Left ventricle myocardium inferior (tissue), 1 donor: Measurements from ENCODE around the gene SLC37A1. TPM values are rescaled to one million over a fixed set of nuclear protein-coding genes. Genes with fewer than 3 reads are reported as not detected.

Source experiments
- DNase-seq: peaks from one replicate; pipeline ENCODE4 v3.0.0-alpha.2; 2020
- H3K27ac ChIP-seq: fragments of 200-600 bp; replicated peaks from 2 replicates; pipeline ENCODE4 v1.8.0; 2021
- H3K27me3 ChIP-seq: fragments of 200-600 bp; 2 replicates; pipeline ENCODE4 v1.8.0; 2021; ENCODE audit warnings: low read depth
- H3K36me3 ChIP-seq: fragments of 200-600 bp; 2 replicates; pipeline ENCODE4 v1.8.0; 2021
- H3K4me1 ChIP-seq: fragments of 200-600 bp; 2 replicates; pipeline ENCODE4 v1.8.0; 2021
- H3K4me3 ChIP-seq: fragments of 200-600 bp; 2 replicates; pipeline ENCODE4 v1.8.0; 2021; ENCODE audit warnings: mild to moderate bottlenecking, moderate library complexity
- H3K9me3 ChIP-seq: fragments of 200-600 bp; replicated peaks from 2 replicates; pipeline ENCODE4 v1.8.0; 2021
- CTCF ChIP-seq: fragments of 200-600 bp; IDR thresholded peaks from 2 replicates; pipeline ENCODE4 v1.8.0; 2021; ENCODE audit warnings: antibody characterized with exemption, mild to moderate bottlenecking, borderline replicate concordance
- intact Hi-C: fragments of 100-400 bp; cut with micrococcal nuclease; formaldehyde crosslinking; loops from one replicate; pipeline ENCODE4 v1.11.0; 2022
- total RNA-seq: library from RNA; stranded (reverse); fragmentation: NEBNext Ultra II Directional; extraction: Animal tissue kit (Norgen Biotek cat#: 25700); gene quantifications from one replicate; pipeline ENCODE4 v1.2.1, GENCODE V29; 2021
- donor health status: DM: no; HTN: yes; CAD: no; lungs with severe emphysema.

Gene SLC37A1
- total RNA-seq, 1 donor from 2014 or later = 3.8 TPM

- no peaks in the 10 kb centered on the region for H3K36me3 ChIP-seq
- H3K27ac ChIP-seq = no peak overlapping the region
- H3K27me3 ChIP-seq = peaks cover 27% of the 10 kb centered on the region
- no peaks in the 10 kb centered on the region for H3K9me3 ChIP-seq
- DNase-seq = no peak
- no peaks in the 10 kb centered on the region for H3K4me1 ChIP-seq
- TF ChIP-seq CTCF = no peak
- intact Hi-C loops = no loop called here
- H3K4me3 ChIP-seq = no peak overlapping the region
Observed at GRCh38 chr21:42484966-42485365, 28.7 kb upstream of the SLC37A1 start.

GRCh38 chr21:42486072-42486471 is 27.6 kb upstream of the SLC37A1 start:
- Histone ChIP-seq H3K27ac (no peak overlapping the region), H3K27me3 (peaks cover 27% of the 10 kb centered on the region), H3K9me3 (no peaks in the 10 kb centered on the region), H3K4me3 (no peak overlapping the region), H3K4me1 (no peaks in the 10 kb centered on the region), H3K36me3 (no peaks in the 10 kb centered on the region)
- DNase-seq = no peak
- no peak for TF ChIP-seq CTCF
- intact Hi-C loops = no loop called here

DNA sequence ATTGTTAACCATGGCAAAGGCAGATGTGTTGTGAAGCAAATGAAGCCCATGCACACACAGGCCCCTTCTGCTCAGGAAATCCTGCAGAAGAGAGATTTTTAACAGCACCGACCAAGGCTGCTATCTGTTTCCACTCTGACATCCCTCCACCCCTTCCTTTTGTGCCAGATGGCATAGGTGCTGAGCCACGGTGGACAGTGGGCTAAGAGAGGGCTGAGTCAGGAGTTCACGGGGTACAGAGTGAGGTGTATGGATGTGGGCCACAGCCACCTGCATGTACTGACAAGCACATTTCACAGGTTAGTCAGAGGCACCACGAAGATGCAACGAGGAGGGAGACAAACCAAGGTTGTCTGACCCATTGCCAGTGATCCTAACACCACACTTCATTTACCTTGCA is 27.1 kb upstream of the SLC37A1 start:
- Histone ChIP-seq H3K4me3 (no peak overlapping the region), H3K9me3 (no peaks in the 10 kb centered on the region), H3K27me3 (peaks cover 27% of the 10 kb centered on the region), H3K36me3 (no peaks in the 10 kb centered on the region), H3K4me1 (no peaks in the 10 kb centered on the region), H3K27ac (no peak overlapping the region)
- no peak for TF ChIP-seq CTCF
- intact Hi-C loops = no loop called here
- DNase-seq = no peak

DNA sequence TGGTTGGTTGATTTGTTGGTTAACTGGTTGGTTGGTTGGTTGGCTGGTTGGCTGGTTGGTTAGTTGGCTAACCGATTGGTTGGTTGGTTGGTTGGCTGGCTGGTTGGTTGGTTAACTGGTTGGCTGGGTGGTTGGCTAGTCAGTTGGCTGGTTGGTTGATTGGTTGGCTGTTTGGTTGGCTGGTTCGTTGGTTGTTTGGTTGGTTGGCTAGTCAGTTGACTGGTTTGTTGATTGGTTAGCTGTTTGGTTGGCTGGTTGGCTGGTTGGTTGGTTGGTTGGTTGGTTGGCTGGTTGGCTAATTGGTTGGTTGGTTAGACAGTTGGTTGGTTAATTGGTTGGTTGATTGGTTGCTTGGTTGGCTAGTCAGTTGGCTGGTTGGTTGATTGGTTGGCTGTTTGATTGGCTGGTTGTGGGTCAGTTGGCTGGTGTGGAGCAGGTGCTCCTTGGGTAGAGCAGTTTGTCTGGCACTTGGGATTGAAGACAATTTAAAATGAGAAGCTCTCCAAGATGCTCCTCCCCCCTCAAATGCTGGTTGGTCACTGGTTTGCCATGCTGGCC is 24.6 kb upstream of the SLC37A1 start:
- DNase-seq = no peak
- peaks cover 27% of the 10 kb centered on the region for H3K27me3 ChIP-seq
- no peaks in the 10 kb centered on the region for H3K36me3 ChIP-seq
- intact Hi-C loops = no loop called here
- H3K4me1 ChIP-seq = no peaks in the 10 kb centered on the region
- no peak for TF ChIP-seq CTCF
- no peak overlapping the region for H3K27ac ChIP-seq
- H3K9me3 ChIP-seq = no peaks in the 10 kb centered on the region
- no peak overlapping the region for H3K4me3 ChIP-seq

DNA sequence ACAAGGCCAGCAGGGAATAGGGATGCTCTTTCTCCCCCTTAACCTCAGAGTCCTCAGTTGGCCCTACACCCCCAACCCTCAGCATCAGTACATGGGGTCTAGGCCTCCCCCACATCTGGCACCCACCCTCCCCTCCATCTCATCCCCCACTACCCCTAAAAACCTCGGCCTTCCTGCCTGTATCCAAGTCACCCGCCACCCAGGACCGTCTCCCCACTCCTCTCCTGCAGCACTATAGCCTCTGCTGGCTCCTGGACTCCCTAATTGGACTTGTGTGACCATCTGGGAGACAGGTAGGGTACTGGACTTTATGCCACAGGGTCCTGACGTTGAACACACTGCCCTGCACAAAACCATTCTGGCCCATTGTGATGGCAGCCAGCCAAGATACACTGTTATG is 23.7 kb upstream of the SLC37A1 start:
- Histone ChIP-seq H3K27me3 (peaks cover 27% of the 10 kb centered on the region), H3K27ac (no peak overlapping the region), H3K9me3 (no peaks in the 10 kb centered on the region), H3K4me3 (no peak overlapping the region), H3K36me3 (no peaks in the 10 kb centered on the region), H3K4me1 (no peaks in the 10 kb centered on the region)
- DNase-seq = no peak
- intact Hi-C loops = no loop called here
- TF ChIP-seq CTCF = no peak

GRCh38 chr21:42490720-42491119 is 22.9 kb upstream of the SLC37A1 start:
- Histone ChIP-seq H3K4me3 (no peak overlapping the region), H3K27me3 (peaks cover 25% of the 10 kb centered on the region), H3K4me1 (peaks cover 5% of the 10 kb centered on the region), H3K36me3 (no peaks in the 10 kb centered on the region), H3K9me3 (no peaks in the 10 kb centered on the region), H3K27ac (no peak overlapping the region)
- intact Hi-C loops = no loop called here
- TF ChIP-seq CTCF = no peak
- DNase-seq = no peak
